Upper lobe of left lung (tissue), 6 donors: ENCODE results near the gene SLC26A11. TPM values are rescaled to one million over a fixed set of nuclear protein-coding genes. Genes with fewer than 3 reads are reported as not detected.
"Not testable (repeated sequence)": the region's sequence is repeated elsewhere in the genome, so short reads cannot be mapped to it uniquely, and the experiment has no call there.

Source experiments
- ATAC-seq, 2 donors: fragments of 200-7000 bp; cut with Tn5 transposase; one replicate each; pipeline ENCODE4 v1.9.1; 2022; ENCODE audit warnings: mild to moderate bottlenecking in 2 of 2, moderate library complexity in 2 of 2; ENCODE audit not compliant: low FRiP score in 2 of 2
- DNase-seq, 2 donors: peaks; one replicate each; pipeline ENCODE4 v3.0.0-alpha.2; 2019 to 2020
- H3K27ac ChIP-seq, 4 donors: fragments of 200-600 bp; sonication (generic); one replicate each; pipeline ENCODE4 v1.5.1; 2016 to 2019
- H3K27me3 ChIP-seq, 4 donors: fragments of 200-600 bp; sonication (generic); one replicate each; pipeline ENCODE4 v1.5.1; 2017 to 2019
- H3K36me3 ChIP-seq, 4 donors: fragments of 200-600 bp; sonication (generic); one replicate each; pipeline ENCODE4 v1.5.1; 2016 to 2019
- H3K4me1 ChIP-seq, 4 donors: fragments of 200-600 bp; sonication (generic); one replicate each; pipeline ENCODE4 v1.5.1; 2018 to 2019
- H3K4me3 ChIP-seq, 4 donors: fragments of 200-600 bp; sonication (generic); one replicate each; pipeline ENCODE4 v1.5.1; 2017 to 2019; ENCODE audit warnings: mild to moderate bottlenecking in 2 of 4, moderate library complexity in 1 of 4
- H3K9me3 ChIP-seq, 4 donors: fragments of 200-600 bp; sonication (generic); one replicate each; pipeline ENCODE4 v1.5.1; 2018 to 2019
- CTCF ChIP-seq, 6 experiments: fragments of 450-650 bp in 4 of 6; fragments of 200-600 bp in 2 of 6; sonication (generic) in 2 of 6; IDR thresholded peaks; one replicate each; pipeline ENCODE4 v1.5.1; 2016 to 2019; ENCODE audit warnings: antibody characterized with exemption in 6 of 6
- EP300 ChIP-seq, 4 donors: sonication (generic); formaldehyde crosslinking; IDR thresholded peaks; one replicate each; pipeline ENCODE4 v1.5.1; 2017; ENCODE audit warnings: antibody characterized with exemption in 4 of 4, control low read depth in 2 of 4
- POLR2A ChIP-seq, 4 donors: fragments of 450-650 bp; IDR thresholded peaks; one replicate each; pipeline ENCODE4 v1.5.1; 2016 to 2017; ENCODE audit warnings: antibody characterized with exemption in 4 of 4, mild to moderate bottlenecking in 2 of 4
- POLR2AphosphoS5 ChIP-seq, 2 donors: sonication (generic); formaldehyde crosslinking; IDR thresholded peaks; one replicate each; pipeline ENCODE4 v1.5.1; 2017; ENCODE audit warnings: antibody characterized with exemption in 2 of 2
- WGBS, 2 donors: methylation state at CpG; one replicate each; pipeline ENCODE4 v1.1.5; 2017 to 2018; 5-methylcytosine and 5-hydroxymethylcytosine counted together
- total RNA-seq, 6 donors: library from RNA; depleted of rRNA in 4 of 6; stranded (reverse); fragments of >200 nt in 4 of 6; gene quantifications; one replicate each; pipeline versions ENCODE4 v1.1.0 to v1.2.1, GENCODE V29; 2016 to 2021
- donor health status: DM: no; HTN: no; CAD: no; lungs with moderate emphysema.
- donor health status: DM: no; HTN: yes; CAD: no; lungs with severe emphysema.

Gene SLC26A11
- total RNA-seq, 6 donors from 2014 or later: 14.8 to 162 (median 43.1) TPM

GRCh38 chr17:80297996-80298560 lies 77.9 kb downstream of the SLC26A11 start:
- peaks cover 45 to 100% (median 92%) of the 10 kb centered on the region in 4 donors for H3K36me3 ChIP-seq
- H3K27ac ChIP-seq: no peak overlapping the region
- WGBS, 2 donors: 95 to 97% methylated on average over 5 to 19 of the region's 19 CpGs
- no peak overlapping the region for H3K4me3 ChIP-seq
- ATAC-seq (no peak), DNase-seq (no peak)
- no peak for TF ChIP-seq POLR2A (IDR thresholded peaks at IDR 0.05)
- no peak for TF ChIP-seq CTCF (IDR thresholded peaks at IDR 0.05)
- no peak for TF ChIP-seq EP300 (IDR thresholded peaks at IDR 0.05)
- TF ChIP-seq POLR2AphosphoS5 (IDR thresholded peaks at IDR 0.05): no peak
- H3K27me3 ChIP-seq: no peaks in the 10 kb centered on the region
- H3K9me3 ChIP-seq: peaks cover 0 to 5% (median under 1%) of the 10 kb centered on the region in 4 donors
- H3K4me1 ChIP-seq: no peaks in the 10 kb centered on the region

- not testable (repeated sequence) for H3K4me3 ChIP-seq, DNase-seq, H3K27ac ChIP-seq, ATAC-seq, H3K27me3 ChIP-seq, H3K4me1 ChIP-seq
- peaks cover 42 to 100% (median 93%) of the 10 kb centered on the region in 4 donors for H3K36me3 ChIP-seq
- 98% methylated on average over 4 of the region's 4 CpGs for WGBS, 2 donors
- peaks cover 0 to 18% (median 10%) of the 10 kb centered on the region in 4 donors for H3K9me3 ChIP-seq
These were observed 79.3 kb downstream of the SLC26A11 start for GRCh38 chr17:80299350-80300100.

- H3K27ac ChIP-seq, H3K4me1 ChIP-seq, DNase-seq, ATAC-seq, H3K27me3 ChIP-seq, H3K4me3 ChIP-seq: not testable (repeated sequence)
- H3K9me3 ChIP-seq: peaks cover 0 to 18% (median 10%) of the 10 kb centered on the region in 4 donors
- WGBS, 2 donors: 91 to 94% methylated on average over 2 of the region's 2 CpGs
- H3K36me3 ChIP-seq: peaks cover 35 to 100% (median 93%) of the 10 kb centered on the region in 4 donors
These were observed 80.5 kb downstream of the SLC26A11 start for GRCh38 chr17:80300756-80301155.

Other genes with a start within 250 kb of the SLC26A11 start
- gene TBC1D16, start 184.6 kb upstream of the SLC26A11 start, total RNA-seq: 10 to 100 TPM; 15.6 to 60.8 (median 24.1) TPM
- gene CCDC40, start 183.8 kb upstream of the SLC26A11 start, total RNA-seq: 10 to 100 TPM in 5 of 6 donors, 1 to 10 TPM in 1; 4.1 to 96.4 (median 24.2) TPM
- 100 to 1,000 TPM in 5 of 6 donors, 10 to 100 TPM in 1; 54.7 to 178 (median 157) TPM for gene GAA, start 118.8 kb upstream of the SLC26A11 start, total RNA-seq
- 10 to 100 TPM; 48.2 to 86.2 (median 61.8) TPM for gene EIF4A3, start 73.3 kb upstream of the SLC26A11 start, total RNA-seq
- gene CARD14, start 50.4 kb upstream of the SLC26A11 start, total RNA-seq: 1 to 10 TPM in 4 of 6 donors, under 1 TPM in 2; 0.15 to 7.3 (median 1.0) TPM
- gene SGSH, start 94 bp upstream of the SLC26A11 start, total RNA-seq: 100 to 1,000 TPM in 2 of 6 donors, 10 to 100 TPM in 4; 36.3 to 264 (median 65.0) TPM
- gene RNF213, start 40.4 kb downstream of the SLC26A11 start, total RNA-seq: 100 to 1,000 TPM; 135 to 619 (median 207) TPM
- gene ENDOV, start 194.7 kb downstream of the SLC26A11 start, total RNA-seq: 10 to 100 TPM; 16.7 to 93.2 (median 25.6) TPM